Epidermal melanocyte (primary cell): ENCODE measurements around the gene FAM171A1.

Experiments
- DNase-seq: peaks from one replicate; pipeline ENCODE4 v3.0.0; 2011; ENCODE audit warnings: low spot score; ENCODE audit not compliant: insufficient read length

FAM171A1 gene

DNA sequence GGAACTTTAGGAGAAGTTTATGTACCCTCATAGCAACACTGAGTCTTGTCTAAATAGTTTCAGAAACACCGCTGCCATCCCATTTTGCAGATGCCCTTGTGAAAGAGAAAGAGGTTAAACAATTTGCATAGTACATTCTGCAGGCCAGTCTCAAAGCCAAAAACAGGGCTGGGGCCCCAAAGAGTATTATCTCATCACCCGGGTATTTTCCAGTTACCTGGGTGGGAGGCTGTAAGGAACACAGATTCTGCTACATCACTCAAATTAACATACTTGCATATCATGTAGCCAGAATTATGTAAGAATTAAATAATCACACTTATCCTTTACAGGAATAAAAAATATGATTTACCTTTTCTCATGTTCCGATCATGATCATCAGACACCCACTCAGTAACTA, 3.1 kb upstream of the FAM171A1 start:
- no peak for DNase-seq

DNA sequence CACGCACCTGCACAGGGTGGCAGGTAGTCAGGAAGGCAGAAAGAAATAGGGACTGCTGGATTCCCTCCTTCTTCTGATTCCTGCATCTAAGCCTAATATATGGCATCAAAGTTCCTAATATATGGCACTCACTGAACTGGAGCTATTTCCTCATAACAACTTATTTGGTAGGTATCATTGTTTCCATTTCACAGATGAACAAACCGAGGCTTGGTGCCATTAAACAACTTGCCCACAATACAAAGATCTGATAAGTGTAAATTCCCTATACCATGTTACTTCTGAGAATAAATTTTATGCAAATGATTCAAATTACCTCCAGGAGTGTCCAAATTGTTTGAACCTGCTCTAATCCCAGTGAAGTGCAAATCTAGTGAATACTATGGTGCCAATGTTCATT, 2.1 kb upstream of the FAM171A1 start:
- DNase-seq = no peak

DNA sequence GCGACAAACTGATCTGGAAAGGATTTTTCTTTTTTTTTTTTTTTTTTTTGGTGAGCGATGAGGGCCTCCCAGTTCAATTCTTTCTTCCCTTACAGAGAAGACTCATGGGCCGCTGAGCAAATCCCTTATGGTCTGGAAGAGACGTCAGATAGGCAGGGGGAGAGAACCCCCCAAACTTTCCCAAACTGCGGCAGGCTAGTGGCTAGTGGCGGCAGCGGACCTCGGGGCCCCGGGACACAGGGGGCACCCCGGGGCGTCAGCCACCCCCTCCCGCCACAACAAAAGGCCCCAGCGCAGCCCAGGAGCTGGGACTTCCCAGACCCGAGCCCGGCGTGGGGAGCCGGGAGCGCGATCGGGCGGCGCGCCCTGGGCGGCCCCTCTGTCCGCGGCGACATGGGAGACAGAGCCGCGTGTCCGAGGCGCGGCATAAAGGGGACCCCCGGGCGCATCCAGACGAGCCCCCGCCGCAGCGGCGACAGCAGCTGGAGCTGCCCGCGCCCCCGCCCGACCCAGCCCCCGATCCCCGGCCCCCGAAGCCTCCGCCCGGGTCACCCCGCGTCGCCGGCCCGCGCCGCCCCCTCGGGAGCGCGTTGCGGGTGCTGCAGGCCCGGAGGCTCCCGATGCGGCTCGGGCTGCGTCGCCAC, 755 bp downstream of the FAM171A1 start:
- no peak for DNase-seq

GRCh38 chr10:15369256-15370211, 1.6 kb downstream of the FAM171A1 start:
- no peak for DNase-seq

DNA sequence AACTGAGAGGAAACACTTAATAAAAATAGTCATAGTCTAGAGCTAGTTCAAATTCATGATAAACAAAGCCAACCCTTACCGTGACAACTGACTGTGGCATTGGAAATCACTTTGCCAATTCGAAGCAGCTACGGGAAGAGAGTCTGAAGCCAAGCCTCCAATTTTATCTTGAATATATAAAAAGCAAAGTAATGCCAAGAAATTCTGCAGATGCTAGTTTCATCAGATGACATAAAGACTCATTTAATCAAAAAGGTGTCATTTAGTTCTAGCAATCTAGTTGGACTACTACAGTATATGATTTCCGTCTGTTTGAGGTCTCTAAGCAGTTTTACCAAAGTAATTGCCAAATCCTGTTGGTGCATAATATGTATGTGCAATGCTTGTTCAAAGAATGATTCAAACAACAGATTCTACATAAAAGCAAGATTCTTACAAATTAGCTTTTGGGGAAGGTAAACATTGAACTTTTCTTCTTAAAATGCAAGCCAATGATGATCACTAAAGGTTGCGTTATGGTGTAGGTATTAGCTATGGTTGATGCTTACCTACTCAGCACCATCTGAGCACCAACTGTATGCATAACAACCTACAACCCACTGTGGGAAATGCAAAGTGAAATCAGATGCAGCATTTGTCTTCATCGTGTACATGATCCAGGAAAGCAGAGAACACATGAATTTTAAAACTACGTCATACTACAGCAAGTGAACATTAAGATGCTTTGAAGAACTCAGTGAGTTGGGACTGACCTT, 2.8 kb downstream of the FAM171A1 start:
- DNase-seq = no peak

DNA sequence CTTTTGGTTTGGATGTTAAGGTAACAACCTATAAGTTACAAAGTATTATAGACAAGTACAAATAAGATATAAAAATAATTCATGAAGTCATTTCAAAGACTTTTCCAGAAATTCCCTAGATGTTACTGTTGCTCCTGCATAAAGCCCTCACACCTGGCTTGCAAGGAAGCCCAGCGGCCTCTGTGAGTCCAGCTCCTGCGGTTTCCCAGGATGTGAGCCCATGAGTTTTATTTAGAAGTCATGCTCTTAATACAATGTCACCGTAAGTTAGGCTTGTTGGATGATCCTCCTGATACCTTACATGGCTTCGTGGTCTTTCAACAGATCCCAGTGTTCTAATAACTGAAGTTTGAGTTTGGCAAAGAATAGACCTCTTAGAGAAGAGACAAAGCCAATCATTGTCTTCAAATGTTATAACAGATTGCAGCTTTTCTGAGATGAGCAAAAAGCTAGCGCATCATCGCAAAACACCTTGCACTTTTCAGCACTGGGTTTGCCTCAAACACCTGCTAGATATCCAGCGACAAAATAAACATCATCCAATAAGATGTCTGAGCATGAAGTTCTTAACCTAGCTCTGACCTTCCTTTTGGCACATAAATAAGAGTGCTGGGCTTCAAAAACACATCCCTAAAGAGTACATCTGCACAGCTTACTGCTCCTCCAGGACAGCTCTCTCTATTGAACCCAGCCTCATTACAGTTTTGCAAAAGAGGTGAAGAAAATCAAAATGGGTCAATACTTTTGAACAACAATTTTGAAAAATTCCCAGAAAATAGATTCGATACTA, 3.6 kb downstream of the FAM171A1 start:
- no peak for DNase-seq

- no peak for DNase-seq
Observed at GRCh38 chr10:15365692-15366091, 5.4 kb downstream of the FAM171A1 start.

GRCh38 chr10:15364001-15364400, 7.1 kb downstream of the FAM171A1 start:
- no peak for DNase-seq

DNA sequence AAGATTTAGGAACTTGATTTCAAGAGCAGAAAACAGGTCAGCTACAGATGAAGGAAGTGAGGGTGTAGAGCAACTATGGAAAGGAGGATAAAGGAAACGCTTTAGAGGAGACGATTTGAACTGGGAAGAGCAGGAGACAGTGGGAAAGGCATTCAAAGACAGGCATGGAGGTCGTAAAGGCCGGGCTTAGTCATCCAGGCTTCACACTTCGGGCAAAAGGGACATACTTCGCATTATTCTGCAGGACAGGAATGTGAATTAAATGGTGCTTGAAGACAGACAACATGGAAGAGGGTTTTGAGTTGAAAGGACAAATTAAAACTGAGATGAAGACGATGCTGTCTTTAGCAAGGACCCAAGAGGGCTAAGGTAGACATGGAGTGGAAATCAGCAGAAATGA, 8.1 kb downstream of the FAM171A1 start:
- no peak for DNase-seq

DNA sequence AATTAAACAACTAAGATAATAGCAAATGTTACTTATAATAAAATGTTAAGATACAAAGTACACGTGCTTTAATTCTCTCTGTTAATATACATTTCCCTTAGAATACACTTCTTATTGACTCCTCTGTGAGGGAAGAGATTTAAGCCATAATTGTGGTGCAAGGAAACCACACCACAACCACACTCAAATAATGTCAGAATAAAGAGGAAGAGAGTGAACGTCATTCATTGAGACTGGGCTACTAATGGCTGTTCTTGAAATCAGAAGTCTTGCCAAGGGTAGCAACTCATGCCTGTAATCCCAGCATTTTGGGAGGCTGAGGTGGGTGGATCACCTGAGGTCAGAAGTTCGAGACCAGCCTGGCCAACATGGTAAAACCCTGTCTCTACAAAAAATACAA, 10.0 kb downstream of the FAM171A1 start:
- no peak for DNase-seq

DNA sequence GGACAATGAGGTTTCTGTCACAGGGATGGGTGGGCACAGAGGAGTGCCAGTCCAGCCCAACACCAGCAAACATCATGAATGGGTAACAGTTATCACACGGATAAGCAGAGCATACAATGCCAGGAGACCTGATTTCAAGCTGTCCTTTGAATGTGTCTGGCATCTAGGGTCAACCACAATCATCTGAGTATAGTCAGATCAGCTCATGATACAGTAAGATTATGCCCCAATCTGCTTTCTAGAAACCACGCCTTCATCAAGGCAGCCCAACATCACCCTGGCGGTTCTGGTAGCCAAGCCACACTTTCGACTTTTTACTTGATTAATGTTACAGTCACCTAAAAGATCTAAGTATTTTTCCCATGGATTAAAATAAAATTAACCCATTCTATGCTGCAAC, 10.5 kb downstream of the FAM171A1 start:
- no peak for DNase-seq

- DNase-seq = no peak
Observed at GRCh38 chr10:15353471-15354017, 17.5 kb downstream of the FAM171A1 start.

DNA sequence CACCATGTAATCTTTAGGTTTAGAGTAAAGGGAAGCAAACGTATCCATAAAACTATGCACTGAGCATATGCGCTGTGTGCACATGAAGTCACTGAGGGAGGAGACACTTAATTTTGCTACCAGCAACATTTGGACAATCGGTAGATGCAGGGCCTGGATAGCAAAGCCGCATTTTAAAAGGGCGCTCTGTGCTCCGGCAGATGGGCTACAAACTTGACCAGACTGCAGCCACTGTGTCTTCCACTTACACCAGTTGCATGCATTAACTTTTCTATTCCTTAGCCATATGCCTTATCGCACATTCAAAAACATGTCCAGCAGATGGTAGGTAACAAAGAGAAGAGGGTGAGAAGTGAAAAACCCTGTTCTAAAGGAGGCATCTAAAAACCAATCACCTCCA, 18.3 kb downstream of the FAM171A1 start:
- no peak for DNase-seq

- no peak for DNase-seq
Observed at GRCh38 chr10:15352201-15352600, 18.9 kb downstream of the FAM171A1 start.

GRCh38 chr10:15351099-15351820, 19.8 kb downstream of the FAM171A1 start:
- no peak for DNase-seq

DNA sequence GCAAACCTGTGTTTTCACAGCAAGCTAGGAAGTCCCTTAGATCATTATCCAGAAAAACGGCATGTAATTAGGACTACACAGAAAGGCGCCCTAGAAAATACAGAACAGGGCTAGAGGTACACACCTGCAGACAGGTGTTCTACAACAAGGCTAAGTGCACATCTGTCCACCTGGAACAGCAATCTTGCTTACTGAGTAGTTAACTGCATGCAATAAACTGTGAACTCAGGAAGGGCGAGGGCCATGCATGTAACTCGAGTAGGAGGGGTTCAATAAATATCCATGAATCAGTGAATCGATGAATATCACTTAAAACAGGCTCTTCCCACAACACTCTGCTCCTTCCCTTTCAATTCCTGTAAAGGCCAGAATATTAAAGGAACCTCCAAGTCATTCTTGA, 22.0 kb downstream of the FAM171A1 start:
- DNase-seq = no peak

GRCh38 chr10:15348579-15348978, 22.5 kb downstream of the FAM171A1 start:
- no peak for DNase-seq

GRCh38 chr10:15347150-15347549, 23.9 kb downstream of the FAM171A1 start:
- DNase-seq = no peak

GRCh38 chr10:15346440-15347141, 24.5 kb downstream of the FAM171A1 start:
- DNase-seq = no peak

- no peak for DNase-seq
Observed at GRCh38 chr10:15345450-15345849, 25.6 kb downstream of the FAM171A1 start.
